Hepatocyte (in vitro differentiated cells): Measurements from ENCODE around the gene SGMS1.

ENCODE experiments used
- CTCF ChIP-seq: fragments of 200-600 bp; sonication (generic); IDR thresholded peaks from 2 replicates; pipeline ENCODE4 v1.5.1; 2016; ENCODE audit warnings: antibody characterized with exemption, mild to moderate bottlenecking; ENCODE audit not compliant: poor library complexity
- EZH2phosphoT487 ChIP-seq: fragments of 200-600 bp; sonication (generic); IDR thresholded peaks from one replicate; pipeline ENCODE4 v1.6.1; 2018; ENCODE audit warnings: antibody characterized with exemption, mild to moderate bottlenecking, low read depth, moderate library complexity; ENCODE audit not compliant: unreplicated experiment, severe bottlenecking

GRCh38 chr10:50469778-50470193, 154.0 kb downstream of the SGMS1 start:
- no peak for TF ChIP-seq CTCF
- no peak for TF ChIP-seq EZH2phosphoT487
